Astrocyte (in vitro differentiated cells and primary cell): ENCODE results near the gene ITK. TPM values are rescaled to one million over a fixed set of nuclear protein-coding genes. Genes with fewer than 3 reads are reported as not detected.

Experiments used
- DNase-seq: peaks from one replicate; pipeline ENCODE4 v3.0.0-alpha.2; 2010; ENCODE audit warnings: low read depth
- FAIRE-seq: peaks from 2 replicates; lab custom pipeline; 2011; peaks lifted over from hg19 to GRCh38; lab: Jason Lieb, UNC
- H2AFZ ChIP-seq: 2 replicates; pipeline ENCODE4 v1.6.0; 2012; ENCODE audit warnings: low read depth, low read length, inconsistent platforms
- H3K27ac ChIP-seq: 2 replicates; pipeline ENCODE4 v1.5.1; 2011; ENCODE audit warnings: low read depth, low read length, inconsistent platforms
- H3K27me3 ChIP-seq: 2 replicates; pipeline ENCODE4 v1.6.0; 2011; ENCODE audit warnings: low read length, inconsistent platforms; ENCODE audit not compliant: insufficient read depth
- H3K36me3 ChIP-seq: 2 replicates; pipeline ENCODE4 v1.5.1; 2011; ENCODE audit warnings: low read length, inconsistent platforms; ENCODE audit not compliant: insufficient read depth
- H3K4me1 ChIP-seq: 2 replicates; pipeline ENCODE4 v1.5.1; 2011; ENCODE audit warnings: low read length, inconsistent platforms; ENCODE audit not compliant: insufficient read depth
- H3K4me2 ChIP-seq: 2 replicates; pipeline ENCODE4 v1.6.0; 2012; ENCODE audit warnings: low read length, inconsistent platforms
- H3K4me3 ChIP-seq: 2 replicates; pipeline ENCODE4 v1.5.1; 2011; ENCODE audit warnings: low read depth, mild to moderate bottlenecking, low read length, inconsistent platforms; ENCODE audit not compliant: insufficient read depth
- H3K79me2 ChIP-seq: 2 replicates; pipeline ENCODE4 v1.6.0; 2012; ENCODE audit warnings: mild to moderate bottlenecking, low read length, inconsistent platforms; ENCODE audit not compliant: insufficient read depth
- H3K9ac ChIP-seq: 2 replicates; pipeline ENCODE4 v1.6.0; 2012; ENCODE audit warnings: mild to moderate bottlenecking, low read length, inconsistent platforms
- H3K9me3 ChIP-seq: 2 replicates; pipeline ENCODE4 v1.5.1; 2012; ENCODE audit warnings: low read depth, mild to moderate bottlenecking, low read length, inconsistent platforms; ENCODE audit not compliant: insufficient read depth
- H4K20me1 ChIP-seq: 2 replicates; pipeline ENCODE4 v1.6.0; 2012; ENCODE audit warnings: low read length, inconsistent platforms; ENCODE audit not compliant: insufficient read depth
- H3K27ac Mint-ChIP-seq: one replicate; pipeline ENCODE4 v1.8.0; 2021; ENCODE audit warnings: mild to moderate bottlenecking, mixed read lengths; ENCODE audit not compliant: unreplicated experiment
- H3K27me3 Mint-ChIP-seq: one replicate; pipeline ENCODE4 v1.8.0; 2021; ENCODE audit warnings: low read depth, mixed read lengths; ENCODE audit not compliant: unreplicated experiment
- H3K36me3 Mint-ChIP-seq: one replicate; pipeline ENCODE4 v1.8.0; 2021; ENCODE audit warnings: low read depth, mixed read lengths; ENCODE audit not compliant: unreplicated experiment
- H3K4me1 Mint-ChIP-seq: one replicate; pipeline ENCODE4 v1.8.0; 2021; ENCODE audit warnings: low read depth, mixed read lengths; ENCODE audit not compliant: unreplicated experiment
- H3K4me3 Mint-ChIP-seq: one replicate; pipeline ENCODE4 v1.8.0; 2021; ENCODE audit warnings: mild to moderate bottlenecking, moderate library complexity, mixed read lengths; ENCODE audit not compliant: unreplicated experiment
- H3K9me3 Mint-ChIP-seq: one replicate; pipeline ENCODE4 v1.8.0; 2021; ENCODE audit warnings: mild to moderate bottlenecking, mixed read lengths; ENCODE audit not compliant: unreplicated experiment
- CTCF ChIP-seq: IDR thresholded peaks from 2 replicates; pipeline ENCODE4 v1.5.1; 2011; ENCODE audit warnings: low read depth, mild to moderate bottlenecking, inconsistent platforms, low read length, moderate library complexity; ENCODE audit not compliant: insufficient read depth
- EZH2 ChIP-seq: IDR thresholded peaks from 2 replicates; pipeline ENCODE4 v1.6.1; 2012; ENCODE audit warnings: mild to moderate bottlenecking, low read length, inconsistent platforms; ENCODE audit not compliant: insufficient read depth
- total RNA-seq: library from RNA; stranded (reverse); gene quantifications from 2 replicates; pipeline ENCODE4 v1.2.1, GENCODE V29; 2021

The ITK gene
- total RNA-seq, 1 donor from 2014 or later: 0.48 TPM

DNA sequence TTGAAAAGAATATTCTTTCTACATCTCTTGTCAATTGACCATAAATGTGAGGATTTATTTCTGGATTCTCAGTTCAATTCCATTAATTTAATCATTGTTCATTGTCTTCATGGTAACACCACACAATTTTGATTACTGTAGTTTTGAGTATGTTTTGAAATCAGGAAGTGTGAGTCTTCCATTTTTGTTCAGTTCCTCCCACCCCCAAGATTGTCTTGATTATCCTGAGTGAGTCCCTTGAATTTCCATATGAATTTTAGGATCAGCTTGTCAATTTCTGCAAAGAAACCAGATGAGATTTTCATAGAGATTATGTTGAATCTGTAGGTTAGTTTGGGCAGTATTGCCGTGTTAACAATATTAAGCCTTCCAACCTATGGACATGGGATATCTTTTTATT, 94.8 kb downstream of the ITK start:
- H3K9me3 Mint-ChIP-seq: no peaks in the 10 kb centered on the region
- FAIRE-seq (no peak), DNase-seq (no peak)
- no peak overlapping the region for H3K4me3 Mint-ChIP-seq
- Histone ChIP-seq H3K36me3 (no peaks in the 10 kb centered on the region), H3K4me3 (no peak overlapping the region), H3K4me1 (no peaks in the 10 kb centered on the region), H3K27ac (no peak overlapping the region), H3K9ac (no peak overlapping the region), H3K27me3 (no peaks in the 10 kb centered on the region), H3K79me2 (no peaks in the 10 kb centered on the region), H3K9me3 (no peaks in the 10 kb centered on the region), H2AFZ (no peak overlapping the region), H4K20me1 (peaks cover 3% of the 10 kb centered on the region), H3K4me2 (no peak overlapping the region)
- H3K4me1 Mint-ChIP-seq: peaks cover 3% of the 10 kb centered on the region
- H3K36me3 Mint-ChIP-seq: no peaks in the 10 kb centered on the region
- no peak overlapping the region for H3K27ac Mint-ChIP-seq
- TF ChIP-seq CTCF: no peak
- no peak for TF ChIP-seq EZH2
- H3K27me3 Mint-ChIP-seq: no peaks in the 10 kb centered on the region

DNA sequence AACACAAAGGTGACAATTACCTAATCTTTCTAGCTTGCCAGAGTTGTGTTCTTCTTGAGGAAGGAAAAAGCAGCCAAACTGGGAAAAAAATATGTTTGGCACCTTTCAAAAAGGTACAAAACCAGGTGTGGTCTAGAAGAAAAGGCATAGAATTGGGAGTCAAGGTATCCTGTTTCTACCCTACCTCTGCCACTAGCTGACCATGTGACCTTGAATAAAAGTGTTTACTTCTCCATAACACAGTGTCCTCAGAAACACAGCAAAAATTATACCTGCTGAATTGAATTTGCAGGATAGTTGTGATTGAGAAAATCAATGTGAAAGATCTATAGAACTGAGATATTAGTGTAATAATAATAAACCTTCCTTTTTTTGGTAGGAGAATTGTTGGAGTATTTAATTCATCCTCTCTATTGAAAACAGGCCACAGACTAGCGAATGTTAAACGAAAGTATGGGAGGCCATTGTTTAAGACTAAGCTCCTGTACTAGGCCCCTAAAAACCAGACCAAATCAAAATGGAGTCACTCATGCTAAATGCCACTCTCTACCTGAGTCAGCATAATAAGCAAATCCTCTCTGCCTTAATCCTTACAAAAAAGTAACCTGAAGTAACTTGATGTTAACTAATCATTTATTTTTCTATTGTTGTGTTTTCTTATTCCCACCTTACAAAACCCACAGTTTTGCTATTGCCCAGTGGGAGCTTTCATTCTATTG, 97.8 kb downstream of the ITK start:
- Histone ChIP-seq H3K4me3 (no peak overlapping the region), H3K9ac (no peak overlapping the region), H3K27me3 (no peaks in the 10 kb centered on the region), H2AFZ (no peak overlapping the region), H3K79me2 (no peaks in the 10 kb centered on the region), H3K27ac (no peak overlapping the region), H3K9me3 (no peaks in the 10 kb centered on the region), H3K36me3 (no peaks in the 10 kb centered on the region), H4K20me1 (peaks cover 3% of the 10 kb centered on the region), H3K4me1 (peaks cover 4% of the 10 kb centered on the region), H3K4me2 (no peak overlapping the region)
- H3K27ac Mint-ChIP-seq: no peak overlapping the region
- peaks cover 7% of the 10 kb centered on the region for H3K9me3 Mint-ChIP-seq
- TF ChIP-seq EZH2 (no peak), CTCF (no peak)
- no peak overlapping the region for H3K4me3 Mint-ChIP-seq
- H3K27me3 Mint-ChIP-seq: no peaks in the 10 kb centered on the region
- DNase-seq: no peak
- peaks cover 7% of the 10 kb centered on the region for H3K4me1 Mint-ChIP-seq
- peak; percentile 32 for FAIRE-seq
- no peaks in the 10 kb centered on the region for H3K36me3 Mint-ChIP-seq

- Histone ChIP-seq H3K9me3 (no peaks in the 10 kb centered on the region), H3K79me2 (no peaks in the 10 kb centered on the region), H3K27me3 (no peaks in the 10 kb centered on the region), H3K4me1 (peaks cover 4% of the 10 kb centered on the region), H3K4me3 (no peak overlapping the region), H2AFZ (no peak overlapping the region), H3K9ac (no peak overlapping the region), H3K27ac (no peak overlapping the region), H4K20me1 (peaks cover 3% of the 10 kb centered on the region), H3K36me3 (no peaks in the 10 kb centered on the region), H3K4me2 (no peak overlapping the region)
- H3K9me3 Mint-ChIP-seq: peaks cover 7% of the 10 kb centered on the region
- TF ChIP-seq EZH2 (no peak), CTCF (no peak)
- no peaks in the 10 kb centered on the region for H3K27me3 Mint-ChIP-seq
- H3K4me1 Mint-ChIP-seq: peaks cover 7% of the 10 kb centered on the region
- no peaks in the 10 kb centered on the region for H3K36me3 Mint-ChIP-seq
- no peak overlapping the region for H3K27ac Mint-ChIP-seq
- H3K4me3 Mint-ChIP-seq: no peak overlapping the region
- FAIRE-seq (no peak), DNase-seq (no peak)
Observed at GRCh38 chr5:157279605-157280239, 99.1 kb downstream of the ITK start.
